Vagina (tissue), 2 donors: ENCODE measurements around the gene FAM50B. TPM values are rescaled to one million over a fixed set of nuclear protein-coding genes. Genes with fewer than 3 reads are reported as not detected.

Experiments
- DNase-seq, 2 donors: peaks; one replicate each; pipeline ENCODE4 v3.0.0-alpha.2; 2017; ENCODE audit errors: extremely low spot score in 2 of 2
- H3K27ac ChIP-seq: fragments of 200-600 bp; sonication (generic); one replicate; pipeline ENCODE4 v1.5.1; 2019
- H3K27me3 ChIP-seq: fragments of 200-600 bp; sonication (generic); one replicate; pipeline ENCODE4 v1.5.1; 2019
- H3K36me3 ChIP-seq, 2 donors: fragments of 200-600 bp; sonication (generic); one replicate each; pipeline ENCODE4 v1.5.1; 2017 to 2019
- H3K4me1 ChIP-seq: fragments of 200-600 bp; sonication (generic); one replicate; pipeline ENCODE4 v1.5.1; 2019
- H3K4me3 ChIP-seq, 2 donors: fragments of 200-600 bp; sonication (generic); 1 replicate in 1 of 2; 2 replicates in 1 of 2; pipeline ENCODE4 v1.5.1; 2016 to 2019
- H3K9me3 ChIP-seq: fragments of 200-600 bp; sonication (generic); one replicate; pipeline ENCODE4 v1.5.1; 2019
- POLR2A ChIP-seq, 2 donors: fragments of 450-650 bp; IDR thresholded peaks; one replicate each; pipeline ENCODE4 v1.6.1; 2017; ENCODE audit warnings: antibody characterized with exemption in 2 of 2, mild to moderate bottlenecking in 2 of 2, moderate library complexity in 2 of 2
- POLR2AphosphoS5 ChIP-seq, 2 donors: sonication (generic); formaldehyde crosslinking; IDR thresholded peaks; one replicate each; pipeline ENCODE4 v1.9.0; 2017; ENCODE audit warnings: antibody characterized with exemption in 2 of 2, mild to moderate bottlenecking in 2 of 2, low read depth in 1 of 2; ENCODE audit not compliant: insufficient read depth in 1 of 2
- intact Hi-C: fragments of 100-400 bp; cut with DNase I; formaldehyde crosslinking; loops from one replicate; pipeline ENCODE4 v1.15.1; 2023
- total RNA-seq: library from RNA; depleted of rRNA; stranded (reverse); fragments of >200 nt; gene quantifications from one replicate; pipeline ENCODE4 v1.2.3, GENCODE V29; 2016
- TF ChIP-seq, protein P1 (sequence below), 3 experiments: fragments of 450-650 bp in 2 of 3; fragments of 200-600 bp in 1 of 3; sonication (generic) in 1 of 3; IDR thresholded peaks; one replicate each; pipeline ENCODE4 v1.5.1; 2017 to 2019; ENCODE audit warnings: antibody characterized with exemption in 3 of 3, mild to moderate bottlenecking in 2 of 3, moderate library complexity in 2 of 3

The FAM50B gene
- total RNA-seq, 1 donor from 2014 or later: 4.9 TPM

DNA sequence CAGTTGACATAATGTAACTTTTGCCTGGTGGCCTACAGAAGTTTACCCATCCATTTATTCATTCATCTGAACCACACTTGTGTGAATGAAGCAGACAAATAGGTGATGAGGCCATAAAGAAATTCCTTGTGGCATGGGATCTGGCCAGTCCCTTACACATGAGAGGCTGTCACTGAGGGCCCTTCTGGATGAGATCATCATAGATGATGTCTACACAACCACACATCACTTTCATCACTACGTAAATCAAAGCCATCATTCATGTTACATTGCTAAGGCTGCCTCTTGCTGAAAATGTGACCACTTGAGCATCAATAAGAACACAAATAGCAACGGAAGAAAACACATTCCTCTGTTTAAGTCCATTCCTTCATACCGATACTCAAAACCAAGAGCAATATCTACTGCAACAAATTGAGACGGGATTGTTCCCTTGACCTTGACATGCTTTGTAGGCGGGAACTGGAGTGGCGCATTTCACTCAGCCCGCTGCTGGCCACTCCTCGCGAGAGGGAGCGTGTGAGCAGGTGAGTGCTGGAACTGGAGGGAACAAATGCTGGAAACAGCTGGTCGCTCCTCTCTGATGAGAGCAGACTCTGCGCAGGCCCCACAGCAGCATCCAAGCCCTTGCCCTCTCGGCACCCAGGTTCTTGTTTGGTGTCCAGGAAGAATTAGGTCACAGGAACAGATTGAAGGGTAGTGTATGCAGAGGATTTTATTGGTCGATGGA, 49.3 kb downstream of the FAM50B start:
- Histone ChIP-seq H3K9me3 (no peaks in the 10 kb centered on the region), H3K4me1 (no peaks in the 10 kb centered on the region), H3K27me3 (no peaks in the 10 kb centered on the region), H3K36me3 (no peaks in the 10 kb centered on the region), H3K4me3 (no peak overlapping the region), H3K27ac (no peak overlapping the region)
- DNase-seq: no peak
- TF ChIP-seq, protein P1, sequence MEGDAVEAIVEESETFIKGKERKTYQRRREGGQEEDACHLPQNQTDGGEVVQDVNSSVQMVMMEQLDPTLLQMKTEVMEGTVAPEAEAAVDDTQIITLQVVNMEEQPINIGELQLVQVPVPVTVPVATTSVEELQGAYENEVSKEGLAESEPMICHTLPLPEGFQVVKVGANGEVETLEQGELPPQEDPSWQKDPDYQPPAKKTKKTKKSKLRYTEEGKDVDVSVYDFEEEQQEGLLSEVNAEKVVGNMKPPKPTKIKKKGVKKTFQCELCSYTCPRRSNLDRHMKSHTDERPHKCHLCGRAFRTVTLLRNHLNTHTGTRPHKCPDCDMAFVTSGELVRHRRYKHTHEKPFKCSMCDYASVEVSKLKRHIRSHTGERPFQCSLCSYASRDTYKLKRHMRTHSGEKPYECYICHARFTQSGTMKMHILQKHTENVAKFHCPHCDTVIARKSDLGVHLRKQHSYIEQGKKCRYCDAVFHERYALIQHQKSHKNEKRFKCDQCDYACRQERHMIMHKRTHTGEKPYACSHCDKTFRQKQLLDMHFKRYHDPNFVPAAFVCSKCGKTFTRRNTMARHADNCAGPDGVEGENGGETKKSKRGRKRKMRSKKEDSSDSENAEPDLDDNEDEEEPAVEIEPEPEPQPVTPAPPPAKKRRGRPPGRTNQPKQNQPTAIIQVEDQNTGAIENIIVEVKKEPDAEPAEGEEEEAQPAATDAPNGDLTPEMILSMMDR (IDR thresholded peaks at IDR 0.05): no peak
- TF ChIP-seq POLR2AphosphoS5 (IDR thresholded peaks at IDR 0.05; ENCODE audit: insufficient read depth in 1 of 2, low read depth in 1 of 2) (no peak), POLR2A (IDR thresholded peaks at IDR 0.05) (no peak)
- intact Hi-C loops: no loop called here

DNA sequence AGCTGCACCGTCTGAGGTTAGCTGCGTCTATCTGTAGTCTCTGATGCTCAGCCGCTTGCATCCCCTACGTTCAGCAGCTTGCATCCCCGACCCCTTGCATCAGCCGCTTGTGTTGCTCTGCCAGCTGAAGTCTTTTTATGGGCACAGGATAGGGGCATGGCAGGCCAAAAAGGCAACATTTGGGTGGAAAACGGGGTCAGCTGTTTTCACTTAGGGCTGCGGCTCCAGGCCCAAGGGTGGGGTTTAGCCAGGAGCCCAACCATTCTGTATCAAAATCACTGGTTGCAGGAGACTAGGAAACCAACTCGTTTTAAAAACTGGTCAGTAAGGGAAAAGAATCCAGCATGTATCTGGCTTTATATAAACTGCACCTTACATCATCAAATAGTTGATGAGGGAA, 49.9 kb downstream of the FAM50B start:
- H3K36me3 ChIP-seq: no peaks in the 10 kb centered on the region
- H3K9me3 ChIP-seq: no peaks in the 10 kb centered on the region
- H3K4me3 ChIP-seq: no peak overlapping the region
- intact Hi-C loops: no loop called here
- H3K27ac ChIP-seq: no peak overlapping the region
- TF ChIP-seq, protein P1 (IDR thresholded peaks at IDR 0.05): no peak
- TF ChIP-seq POLR2AphosphoS5 (IDR thresholded peaks at IDR 0.05; ENCODE audit: insufficient read depth in 1 of 2, low read depth in 1 of 2): no peak
- no peak for TF ChIP-seq POLR2A (IDR thresholded peaks at IDR 0.05)
- H3K27me3 ChIP-seq: no peaks in the 10 kb centered on the region
- no peak for DNase-seq
- H3K4me1 ChIP-seq: no peaks in the 10 kb centered on the region

DNA sequence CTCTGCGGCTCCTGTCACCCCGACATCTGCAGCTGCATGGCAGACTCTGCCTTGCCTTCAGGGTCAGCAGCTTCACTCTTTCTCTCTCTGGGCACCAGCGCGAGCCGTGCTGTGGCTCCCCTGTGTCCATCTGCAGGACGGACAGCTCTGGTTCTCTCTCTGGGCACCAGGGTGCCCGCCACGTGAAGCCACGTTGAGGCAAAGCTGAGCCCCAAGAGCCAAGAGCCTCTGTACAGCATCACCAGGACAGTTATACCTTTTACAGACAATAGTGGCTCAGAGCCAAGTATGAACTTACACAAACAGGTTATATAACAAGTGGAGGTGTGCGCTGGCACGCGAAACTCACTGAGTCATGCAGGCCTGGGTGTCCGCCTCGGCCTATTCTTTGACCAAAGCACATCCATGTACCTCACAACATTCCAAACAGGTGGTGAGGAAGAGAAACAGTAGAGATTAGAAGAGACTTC, 50.8 kb downstream of the FAM50B start:
- TF ChIP-seq POLR2AphosphoS5 (IDR thresholded peaks at IDR 0.05; ENCODE audit: insufficient read depth in 1 of 2, low read depth in 1 of 2) (no peak), POLR2A (IDR thresholded peaks at IDR 0.05) (no peak)
- TF ChIP-seq, protein P1 (IDR thresholded peaks at IDR 0.05): no peak
- no peaks in the 10 kb centered on the region for H3K36me3 ChIP-seq
- intact Hi-C loops: no loop called here
- H3K27ac ChIP-seq: no peak overlapping the region
- H3K27me3 ChIP-seq: no peaks in the 10 kb centered on the region
- no peak overlapping the region for H3K4me3 ChIP-seq
- no peaks in the 10 kb centered on the region for H3K9me3 ChIP-seq
- no peak for DNase-seq
- no peaks in the 10 kb centered on the region for H3K4me1 ChIP-seq

Other genes starting within 250 kb of the FAM50B start
- 75.9 TPM for gene PXDC1, start 97.7 kb upstream of the FAM50B start, total RNA-seq
- not detected for gene FAM217A, start 229.8 kb downstream of the FAM50B start, total RNA-seq